NCI-H524 (cell line): ENCODE measurements around the gene MAP9.
"Not testable (repeated sequence)": the region's sequence is repeated elsewhere in the genome, so short reads cannot be mapped to it uniquely, and the experiment has no call there.

ENCODE experiments used
- DNase-seq, 2 experiments: peaks; one replicate each; lab custom pipeline; 2025; lab: John Stamatoyannopoulos, UW

Gene MAP9

GRCh38 chr4:155342142-155342541 lies 34.6 kb downstream of the MAP9 start:
- DNase-seq, result no peak

- DNase-seq, result no peak
Measured at GRCh38 chr4:155339999-155340398, 36.8 kb downstream of the MAP9 start.

GRCh38 chr4:155339588-155339987 lies 37.2 kb downstream of the MAP9 start:
- DNase-seq, result no peak

GRCh38 chr4:155338196-155338595 lies 38.6 kb downstream of the MAP9 start:
- no peak for DNase-seq

- DNase-seq, result no peak
Measured at GRCh38 chr4:155336242-155336641, 40.5 kb downstream of the MAP9 start.

GRCh38 chr4:155331478-155331877 lies 45.3 kb downstream of the MAP9 start:
- no peak for DNase-seq

- no peak for DNase-seq
Measured at GRCh38 chr4:155322782-155323181, 54.0 kb downstream of the MAP9 start.

- no peak for DNase-seq
Measured at GRCh38 chr4:155321006-155321405, 55.8 kb downstream of the MAP9 start.

- no peak for DNase-seq
Measured at GRCh38 chr4:155319516-155319915, 57.2 kb downstream of the MAP9 start.

- DNase-seq, result not testable (repeated sequence)
Measured at GRCh38 chr4:155312027-155312426, 64.7 kb downstream of the MAP9 start.

GRCh38 chr4:155307731-155308277 lies 69.0 kb downstream of the MAP9 start:
- DNase-seq, result no peak

- no peak for DNase-seq
Measured at GRCh38 chr4:155305619-155306018, 71.1 kb downstream of the MAP9 start.

GRCh38 chr4:155304375-155304774 lies 72.4 kb downstream of the MAP9 start:
- DNase-seq, result no peak

GRCh38 chr4:155299103-155299502 lies 77.7 kb downstream of the MAP9 start:
- no peak for DNase-seq
